Activated CD8-positive, alpha-beta T cell treated with anti-CD3 and anti-CD28 coated beads for 36 hours (primary cell): Measurements from ENCODE around the gene TMEM132A. TPM values are rescaled to one million over a fixed set of nuclear protein-coding genes. Genes with fewer than 3 reads are reported as not detected.

Experiments
- ATAC-seq: fragments of 200-7000 bp; cut with Tn5 transposase; one replicate; pipeline ENCODE4 v1.10.0; 2021; ENCODE audit warnings: mild to moderate bottlenecking, moderate library complexity
- CTCF ChIA-PET: fragments of 350-600 bp; sonication (Branson Sonifier 250); formaldehyde crosslinking; loops from one replicate; lab custom pipeline; 2021; ENCODE audit warnings: antibody characterized with exemption; lab: Charles Lee
- POLR2A ChIA-PET: fragments of 350-600 bp; sonication (Branson Sonifier 250); formaldehyde crosslinking; loops from one replicate; lab custom pipeline; 2021; ENCODE audit warnings: antibody characterized with exemption; lab: Charles Lee
- DNase-seq: peaks from one replicate; pipeline ENCODE4 v3.0.0-alpha.2; 2020
- H3K27ac Mint-ChIP-seq: one replicate; pipeline ENCODE4 v1.8.0; 2021; ENCODE audit warnings: mild to moderate bottlenecking, mixed read lengths
- H3K27me3 Mint-ChIP-seq: one replicate; pipeline ENCODE4 v1.8.0; 2021; ENCODE audit warnings: mixed read lengths
- H3K36me3 Mint-ChIP-seq: one replicate; pipeline ENCODE4 v1.8.0; 2021; ENCODE audit warnings: low read depth, mixed read lengths
- H3K4me1 Mint-ChIP-seq: one replicate; pipeline ENCODE4 v1.8.0; 2021; ENCODE audit warnings: low read depth, mixed read lengths
- H3K4me3 Mint-ChIP-seq: one replicate; pipeline ENCODE4 v1.8.0; 2021; ENCODE audit warnings: mild to moderate bottlenecking, moderate library complexity, mixed read lengths
- H3K9me3 Mint-ChIP-seq: one replicate; pipeline ENCODE4 v1.8.0; 2021; ENCODE audit warnings: mixed read lengths
- intact Hi-C: fragments of 100-400 bp; cut with micrococcal nuclease; formaldehyde crosslinking; loops from one replicate; pipeline ENCODE4 v1.10.0; 2022
- total RNA-seq, 2 experiments: library from RNA; stranded (reverse); gene quantifications; one replicate each; pipeline ENCODE4 v1.2.3, GENCODE V29; 2021
- TF ChIP-seq, protein P1 (sequence below): fragments of 200-600 bp; IDR thresholded peaks from one replicate; pipeline ENCODE4 v1.8.0; 2022; ENCODE audit warnings: antibody characterized with exemption, mild to moderate bottlenecking

The TMEM132A gene
- total RNA-seq, 2 experiments from 2014 or later = 1.1 to 1.3 TPM

DNA sequence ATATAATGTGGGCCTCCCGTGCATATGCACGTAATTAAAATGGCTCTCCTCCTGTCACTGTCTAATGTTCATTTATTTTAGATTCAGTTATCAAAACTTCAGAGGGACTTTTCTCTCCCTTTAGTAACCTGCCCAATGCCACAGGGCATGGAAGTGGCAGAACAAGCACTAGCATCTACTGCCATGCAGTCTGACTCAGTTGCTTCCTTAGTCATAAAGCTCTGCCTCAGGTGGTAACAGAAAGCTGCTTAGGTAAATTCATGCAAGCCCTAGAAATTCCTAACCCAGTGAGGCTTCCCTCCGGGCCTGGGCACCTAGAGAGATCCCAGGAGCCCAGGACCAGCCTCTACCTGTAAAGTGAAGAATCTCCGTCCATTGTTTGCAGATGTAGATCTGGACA is 26.8 kb upstream of the TMEM132A start:
- no peak overlapping the region for H3K27ac Mint-ChIP-seq
- peaks cover 56% of the 10 kb centered on the region for H3K36me3 Mint-ChIP-seq
- DNase-seq (no peak), ATAC-seq (no peak)
- no peaks in the 10 kb centered on the region for H3K9me3 Mint-ChIP-seq
- ChIA-PET CTCF (interaction anchor here (1.4 to 6.5 kb wide), 4 partner anchors 8 to 122 kb away, joined by 6 to 67 read pairs (median 34); no protein-coding TSS in a partner anchor), POLR2A (interaction anchor here (0.7 to 3.6 kb wide), 4 partner anchors 8 to 52 kb away, joined by 3 to 12 read pairs (median 4); no protein-coding TSS in a partner anchor)
- TF ChIP-seq, protein P1, sequence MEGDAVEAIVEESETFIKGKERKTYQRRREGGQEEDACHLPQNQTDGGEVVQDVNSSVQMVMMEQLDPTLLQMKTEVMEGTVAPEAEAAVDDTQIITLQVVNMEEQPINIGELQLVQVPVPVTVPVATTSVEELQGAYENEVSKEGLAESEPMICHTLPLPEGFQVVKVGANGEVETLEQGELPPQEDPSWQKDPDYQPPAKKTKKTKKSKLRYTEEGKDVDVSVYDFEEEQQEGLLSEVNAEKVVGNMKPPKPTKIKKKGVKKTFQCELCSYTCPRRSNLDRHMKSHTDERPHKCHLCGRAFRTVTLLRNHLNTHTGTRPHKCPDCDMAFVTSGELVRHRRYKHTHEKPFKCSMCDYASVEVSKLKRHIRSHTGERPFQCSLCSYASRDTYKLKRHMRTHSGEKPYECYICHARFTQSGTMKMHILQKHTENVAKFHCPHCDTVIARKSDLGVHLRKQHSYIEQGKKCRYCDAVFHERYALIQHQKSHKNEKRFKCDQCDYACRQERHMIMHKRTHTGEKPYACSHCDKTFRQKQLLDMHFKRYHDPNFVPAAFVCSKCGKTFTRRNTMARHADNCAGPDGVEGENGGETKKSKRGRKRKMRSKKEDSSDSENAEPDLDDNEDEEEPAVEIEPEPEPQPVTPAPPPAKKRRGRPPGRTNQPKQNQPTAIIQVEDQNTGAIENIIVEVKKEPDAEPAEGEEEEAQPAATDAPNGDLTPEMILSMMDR = no peak
- H3K27me3 Mint-ChIP-seq = no peaks in the 10 kb centered on the region
- H3K4me1 Mint-ChIP-seq = no peaks in the 10 kb centered on the region
- H3K4me3 Mint-ChIP-seq = no peak overlapping the region
- intact Hi-C loops = no loop called here

DNA sequence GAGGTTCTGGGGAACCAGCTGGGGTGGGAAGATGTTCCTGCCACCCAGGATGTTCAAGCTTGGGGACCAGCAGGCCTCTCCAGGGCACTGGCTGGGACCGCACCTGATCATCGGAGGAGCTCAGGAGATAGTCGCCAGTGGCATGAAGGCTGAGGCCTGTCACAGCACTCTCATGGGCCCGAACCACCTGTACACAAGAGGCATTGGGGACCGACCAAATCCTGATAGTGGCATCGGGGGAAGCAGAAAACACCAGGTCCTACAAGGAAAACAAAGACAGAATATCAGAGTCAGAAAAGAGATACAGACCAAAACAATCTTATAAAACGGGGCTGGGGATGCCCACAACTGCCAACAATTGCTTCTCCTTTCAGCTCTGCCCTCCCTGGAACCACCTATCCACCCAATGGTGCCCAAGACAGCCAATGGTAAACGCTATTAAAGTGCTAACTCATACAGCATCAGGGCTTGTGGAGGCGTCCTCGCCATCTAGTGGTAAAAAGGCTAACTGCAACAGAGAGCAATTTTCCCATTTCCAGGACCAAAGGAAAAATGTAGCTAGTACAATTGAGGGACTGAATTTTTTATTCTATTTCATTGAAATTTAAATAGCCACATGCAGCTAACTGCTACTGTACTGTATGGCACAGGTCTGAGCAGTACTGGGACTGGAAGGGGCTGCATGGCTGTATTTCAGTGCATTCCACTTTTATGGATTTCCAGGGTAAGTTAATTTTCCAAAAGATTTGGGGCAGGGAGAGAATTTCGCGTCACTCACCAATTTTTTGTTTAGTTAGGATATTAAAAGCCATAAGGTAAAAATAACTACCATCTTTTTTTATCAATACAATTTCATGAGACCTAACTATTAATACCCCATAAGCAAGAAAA is 25.0 kb upstream of the TMEM132A start:
- intact Hi-C loops = no loop called here
- CTCF ChIA-PET = interaction anchor here (0.6 to 9.9 kb wide), 32 partner anchors 8 to 432 kb away, joined by 3 to 88 read pairs (median 4); partner anchors contain the start of genes CCDC86, PTGDR2 and TMEM109
- Mint-ChIP-seq H3K4me3 (no peak overlapping the region), H3K4me1 (peaks cover 12% of the 10 kb centered on the region), H3K27ac (peak overlapping the region; percentile 35), H3K9me3 (no peaks in the 10 kb centered on the region), H3K27me3 (no peaks in the 10 kb centered on the region), H3K36me3 (peaks cover 64% of the 10 kb centered on the region)
- POLR2A ChIA-PET = interaction anchor here (0.5 to 3.6 kb wide), 8 partner anchors 8 to 121 kb away, joined by 3 to 12 read pairs (median 4); partner anchors contain the start of genes PTGDR2 and TMEM109
- DNase-seq (peak; percentile 44), ATAC-seq (peak; percentile 96)
- TF ChIP-seq, protein P1 = peak; percentile 100

DNA sequence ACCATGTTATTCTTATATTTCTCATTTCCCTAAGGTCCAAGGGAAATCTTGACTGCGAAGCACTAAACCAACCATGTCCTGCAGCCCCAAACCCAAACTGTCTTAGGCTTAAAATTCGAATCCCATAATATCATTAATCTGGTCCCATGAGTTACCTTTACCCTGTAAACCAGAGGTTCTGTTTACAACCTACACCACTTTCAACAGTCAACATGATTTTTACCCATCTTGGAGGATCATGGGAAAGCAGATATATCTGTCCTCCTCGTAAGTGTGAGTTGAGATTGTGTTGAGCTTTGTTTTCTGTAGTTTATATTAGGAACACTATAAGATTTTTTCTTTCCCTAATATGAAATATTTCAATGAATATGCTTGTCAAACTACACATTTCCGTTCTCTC is 24.3 kb upstream of the TMEM132A start:
- Mint-ChIP-seq H3K4me3 (no peak overlapping the region), H3K36me3 (peaks cover 63% of the 10 kb centered on the region), H3K27me3 (no peaks in the 10 kb centered on the region), H3K27ac (peak overlapping the region; percentile 50), H3K9me3 (no peaks in the 10 kb centered on the region), H3K4me1 (peaks cover 19% of the 10 kb centered on the region)
- no peak for ATAC-seq
- intact Hi-C loops = no loop called here
- ChIA-PET CTCF (interaction anchor here (0.6 to 9.9 kb wide), 22 partner anchors 8 to 428 kb away, joined by 3 to 88 read pairs (median 4); partner anchors contain the start of genes CCDC86, PTGDR2 and TMEM109), POLR2A (interaction anchor here (1.0 to 3.6 kb wide), 3 partner anchors 11 to 14 kb away, joined by 4 to 12 read pairs (median 4); partner anchors contain the start of gene TMEM109)
- TF ChIP-seq, protein P1 = no peak
- DNase-seq = no peak

DNA sequence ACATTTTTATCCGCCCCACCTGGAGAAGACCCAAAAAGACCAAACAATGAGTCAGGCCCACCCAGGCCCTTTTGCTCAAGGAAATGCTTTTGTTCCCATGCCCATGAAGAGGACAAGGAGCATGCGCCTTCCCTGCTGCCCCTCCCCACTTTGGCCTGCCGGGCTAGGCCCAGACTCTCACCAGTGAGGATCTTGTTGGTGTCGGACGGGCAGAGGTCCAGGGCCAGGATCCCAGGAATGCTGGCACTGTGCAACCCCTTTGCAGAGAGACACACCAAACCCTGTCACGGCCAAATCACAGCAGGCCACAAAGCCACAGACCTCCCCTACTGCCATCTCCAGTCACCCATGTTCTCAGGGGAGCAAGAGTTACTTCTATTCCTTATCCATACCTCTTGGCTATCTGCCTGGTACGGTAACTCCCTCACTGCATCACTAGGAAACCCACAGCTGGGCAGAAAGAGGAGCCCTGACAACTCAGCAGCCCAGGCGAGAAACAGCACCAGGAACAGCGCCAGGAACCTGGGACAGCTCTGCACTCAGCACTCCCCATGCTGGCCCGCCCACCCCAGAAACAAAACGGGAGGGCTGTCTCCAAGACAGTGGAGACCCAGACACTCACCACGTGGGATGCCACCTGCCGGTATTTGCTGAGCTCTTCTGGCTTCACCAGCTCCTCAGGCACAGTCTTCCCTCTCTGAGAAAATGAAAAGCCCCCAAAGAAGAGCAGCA is 23.4 kb upstream of the TMEM132A start:
- ATAC-seq (no peak), DNase-seq (no peak)
- intact Hi-C loops = no loop called here
- peak overlapping the region; percentile 55 for H3K27ac Mint-ChIP-seq
- POLR2A ChIA-PET = interaction anchor here (1.1 kb wide), 1 partner anchor 13 kb away, joined by 4 read pairs; the partner anchor contains the start of gene TMEM109
- H3K36me3 Mint-ChIP-seq = peaks cover 62% of the 10 kb centered on the region
- CTCF ChIA-PET = interaction anchor here (1.9 to 9.9 kb wide), 6 partner anchors 11 to 74 kb away, joined by 5 to 88 read pairs (median 58); partner anchors contain the start of genes CCDC86 and TMEM109
- no peak overlapping the region for H3K4me3 Mint-ChIP-seq
- H3K27me3 Mint-ChIP-seq = no peaks in the 10 kb centered on the region
- TF ChIP-seq, protein P1 = no peak
- H3K9me3 Mint-ChIP-seq = no peaks in the 10 kb centered on the region
- H3K4me1 Mint-ChIP-seq = peaks cover 23% of the 10 kb centered on the region
